AG20443 (cell line): ENCODE results near the gene PCGF1.

Source experiments
- DNase-seq: peaks from one replicate; pipeline ENCODE4 v3.0.0; 2012; ENCODE audit warnings: low spot score, mixed read lengths

PCGF1 gene

GRCh38 chr2:74536166-74536950 is 28.9 kb upstream of the PCGF1 start:
- DNase-seq = no peak

DNA sequence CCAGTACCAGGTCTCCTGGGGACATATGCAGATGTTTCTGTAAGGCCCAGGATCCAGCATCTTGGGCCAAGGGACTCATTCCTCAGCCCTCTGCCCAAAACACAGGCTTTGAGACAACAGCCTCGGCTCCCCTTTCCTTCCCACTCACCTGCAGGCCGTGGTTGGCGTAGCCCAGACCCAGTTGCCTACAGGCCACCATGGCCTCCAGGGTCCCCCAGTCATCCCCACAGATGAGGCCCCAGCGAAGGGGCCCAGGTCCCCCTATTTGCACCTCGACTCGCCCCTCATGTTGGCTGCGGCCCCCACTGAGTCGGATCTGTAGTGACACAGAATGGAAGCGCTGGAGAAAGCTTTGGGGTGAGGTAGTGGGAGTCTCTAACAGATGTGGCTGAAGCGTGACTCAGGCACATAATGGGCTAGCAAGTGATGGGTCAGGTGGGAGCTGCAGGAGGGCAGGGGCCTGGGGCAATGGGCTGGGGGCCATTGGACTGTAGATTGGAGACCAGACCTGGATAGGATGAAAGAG is 28.0 kb upstream of the PCGF1 start:
- no peak for DNase-seq

DNA sequence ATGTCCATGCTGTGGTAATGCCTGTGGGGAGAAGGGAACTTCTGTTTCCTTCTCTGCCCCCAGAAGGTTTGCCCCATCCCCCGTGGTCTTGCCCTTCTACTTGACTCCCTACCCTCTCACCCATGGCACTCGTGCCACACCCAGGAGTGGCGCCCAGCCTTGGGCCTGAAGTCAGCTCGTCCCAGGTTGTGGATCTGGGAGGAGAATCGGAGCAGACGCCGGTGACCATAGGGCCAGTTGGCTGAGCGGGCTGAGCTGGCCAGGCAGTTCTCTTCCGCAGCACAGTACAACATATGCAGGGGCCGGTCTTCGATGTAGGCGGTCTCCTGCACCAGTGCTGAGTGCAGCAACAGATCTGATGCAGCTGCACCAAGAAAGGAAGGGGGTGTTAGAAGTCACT is 26.9 kb upstream of the PCGF1 start:
- DNase-seq = no peak

GRCh38 chr2:74533464-74533863 is 26.0 kb upstream of the PCGF1 start:
- DNase-seq = no peak

GRCh38 chr2:74532222-74532621 is 24.7 kb upstream of the PCGF1 start:
- peak; percentile 26 for DNase-seq

DNA sequence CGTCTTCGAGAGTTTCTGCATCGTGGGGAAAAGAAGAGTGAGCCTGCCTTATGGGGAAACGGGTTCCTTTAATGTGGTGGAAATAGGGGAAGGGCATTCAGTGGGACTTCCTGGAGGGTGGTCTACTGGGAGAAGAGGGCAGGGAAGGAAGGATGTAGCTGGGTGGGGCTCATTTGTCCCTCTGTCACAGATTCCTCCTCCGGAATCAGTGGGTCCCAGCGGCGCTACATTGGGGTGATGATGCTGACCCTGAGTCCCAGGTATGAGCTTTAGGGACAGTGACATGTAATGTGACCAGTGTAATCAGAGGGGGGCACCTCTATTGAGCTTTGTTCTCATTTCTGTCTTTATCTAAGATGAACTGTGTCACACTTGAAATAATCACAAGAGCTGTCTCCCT is 24.2 kb upstream of the PCGF1 start:
- DNase-seq = no peak

DNA sequence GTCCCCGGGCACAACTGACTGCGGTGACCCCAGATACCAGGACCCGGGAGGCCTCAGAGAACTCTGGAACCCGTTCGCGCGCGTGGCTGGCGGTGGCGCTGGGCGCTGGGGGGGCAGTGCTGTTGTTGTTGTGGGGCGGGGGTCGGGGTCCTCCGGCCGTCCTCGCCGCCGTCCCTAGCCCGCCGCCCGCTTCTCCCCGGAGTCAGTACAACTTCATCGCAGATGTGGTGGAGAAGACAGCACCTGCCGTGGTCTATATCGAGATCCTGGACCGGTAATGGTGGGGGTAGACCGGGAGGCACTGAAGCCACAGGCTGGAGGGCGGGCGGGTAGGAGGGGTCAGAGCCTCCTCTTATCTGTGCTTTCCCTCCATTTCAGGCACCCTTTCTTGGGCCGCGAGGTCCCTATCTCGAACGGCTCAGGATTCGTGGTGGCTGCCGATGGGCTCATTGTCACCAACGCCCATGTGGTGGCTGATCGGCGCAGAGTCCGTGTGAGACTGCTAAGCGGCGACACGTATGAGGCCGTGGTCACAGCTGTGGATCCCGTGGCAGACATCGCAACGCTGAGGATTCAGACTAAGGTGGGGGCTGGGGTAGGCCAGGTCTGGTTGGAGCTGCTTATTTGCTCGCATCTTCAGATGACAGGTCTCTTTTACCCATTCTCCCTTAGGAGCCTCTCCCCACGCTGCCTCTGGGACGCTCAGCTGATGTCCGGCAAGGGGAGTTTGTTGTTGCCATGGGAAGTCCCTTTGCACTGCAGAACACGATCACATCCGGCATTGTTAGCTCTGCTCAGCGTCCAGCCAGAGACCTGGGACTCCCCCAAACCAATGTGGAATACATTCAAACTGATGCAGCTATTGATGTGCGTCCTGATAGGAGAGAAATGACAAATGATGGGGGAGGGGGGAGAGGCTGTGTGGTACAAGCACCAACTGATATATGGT is 23.0 kb upstream of the PCGF1 start:
- DNase-seq = peak; percentile 54

GRCh38 chr2:74529357-74530238 is 22.1 kb upstream of the PCGF1 start, which contains the start of the genes AUP1 and HTRA2:
TSS of gene AUP1 (minus strand) at chr2:74529706. CDS start at chr2:74529629, 77 bp downstream.
TSS of gene HTRA2 (plus strand) at chr2:74529933. CDS start at chr2:74530007, 74 bp downstream.
- DNase-seq = peak; percentile 99

DNA sequence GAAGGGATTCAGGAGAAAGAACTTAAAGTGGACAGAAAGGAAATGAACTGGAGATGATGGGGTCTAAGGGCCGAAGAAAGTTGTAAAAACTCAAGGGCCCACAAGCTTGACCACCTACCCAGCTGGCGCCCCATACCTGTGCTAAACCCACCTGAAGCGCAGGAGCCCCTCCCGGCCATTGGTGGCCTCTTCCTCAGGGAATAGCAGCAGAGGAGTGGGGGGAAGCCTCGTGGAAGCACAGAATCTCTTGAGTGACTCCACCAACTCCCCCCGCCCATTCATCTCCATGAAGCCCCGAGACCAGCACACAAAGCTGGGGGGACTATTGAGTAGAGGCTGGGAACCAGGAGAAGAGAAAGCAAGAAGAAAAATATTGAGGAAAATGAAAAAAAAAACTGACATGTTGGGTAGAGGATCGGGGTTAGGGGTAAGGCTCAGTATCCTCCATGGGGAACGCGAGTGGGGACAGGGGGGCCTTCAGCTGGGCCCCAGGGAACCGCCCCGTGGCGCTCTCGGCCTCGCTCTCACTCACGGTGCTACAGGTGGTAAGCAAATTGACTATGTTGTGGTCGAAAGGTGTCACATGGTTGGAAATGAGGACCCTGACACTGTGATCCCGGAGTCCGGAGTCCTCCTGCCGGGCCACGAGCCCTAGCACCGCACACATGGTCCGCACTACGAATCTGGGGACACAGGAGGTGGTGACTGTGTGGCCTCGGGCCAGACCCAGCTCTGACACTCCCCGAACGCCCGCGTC is 21.3 kb upstream of the PCGF1 start:
- DNase-seq = no peak

DNA sequence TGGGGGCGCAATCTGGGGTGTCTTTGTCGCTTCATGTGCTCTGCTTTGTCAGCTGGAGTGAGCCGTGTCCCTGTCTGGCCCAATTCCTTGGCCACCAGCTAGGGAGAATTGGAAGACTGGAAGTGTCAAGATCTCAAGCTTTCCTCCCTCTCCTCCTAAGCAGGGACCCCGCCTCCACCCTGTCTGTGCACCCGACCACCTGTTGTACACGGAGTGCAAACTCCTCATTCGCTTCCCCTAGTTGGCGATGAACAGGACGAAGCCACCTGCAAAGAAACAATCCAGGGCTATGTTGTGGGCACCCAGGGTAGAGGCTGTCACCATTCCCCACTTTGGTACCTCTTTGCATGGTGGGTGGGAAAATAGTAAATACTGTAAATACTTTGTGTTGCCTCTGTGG is 20.2 kb upstream of the PCGF1 start:
- no peak for DNase-seq

DNA sequence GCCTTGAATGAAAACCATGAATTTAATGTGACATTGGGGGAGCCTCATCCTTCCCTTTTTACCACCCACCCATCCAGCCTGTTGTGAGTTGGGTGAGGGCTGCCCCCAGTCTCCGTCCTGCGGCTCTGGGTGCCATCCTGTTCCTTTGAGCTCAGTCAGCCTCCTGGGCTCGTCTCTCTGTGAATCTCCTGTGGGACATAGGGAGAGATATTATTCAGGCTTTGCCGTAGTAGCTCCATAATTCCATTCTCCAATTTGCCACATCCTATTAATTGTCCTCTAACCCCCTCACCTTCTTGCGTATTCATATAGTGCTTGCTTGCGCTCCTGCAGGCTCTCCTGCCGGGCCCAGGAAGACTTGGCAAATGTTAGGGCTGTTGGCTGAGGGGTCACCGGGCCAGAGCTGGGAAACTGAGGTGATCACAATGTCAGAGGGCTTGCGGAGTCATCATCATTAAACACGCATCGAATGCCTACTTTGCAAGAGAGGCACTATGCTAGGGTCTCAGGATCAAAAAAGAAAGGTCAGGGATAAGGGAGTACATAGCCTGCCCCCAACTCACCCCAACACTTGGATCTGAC is 19.2 kb upstream of the PCGF1 start:
- DNase-seq = no peak

DNA sequence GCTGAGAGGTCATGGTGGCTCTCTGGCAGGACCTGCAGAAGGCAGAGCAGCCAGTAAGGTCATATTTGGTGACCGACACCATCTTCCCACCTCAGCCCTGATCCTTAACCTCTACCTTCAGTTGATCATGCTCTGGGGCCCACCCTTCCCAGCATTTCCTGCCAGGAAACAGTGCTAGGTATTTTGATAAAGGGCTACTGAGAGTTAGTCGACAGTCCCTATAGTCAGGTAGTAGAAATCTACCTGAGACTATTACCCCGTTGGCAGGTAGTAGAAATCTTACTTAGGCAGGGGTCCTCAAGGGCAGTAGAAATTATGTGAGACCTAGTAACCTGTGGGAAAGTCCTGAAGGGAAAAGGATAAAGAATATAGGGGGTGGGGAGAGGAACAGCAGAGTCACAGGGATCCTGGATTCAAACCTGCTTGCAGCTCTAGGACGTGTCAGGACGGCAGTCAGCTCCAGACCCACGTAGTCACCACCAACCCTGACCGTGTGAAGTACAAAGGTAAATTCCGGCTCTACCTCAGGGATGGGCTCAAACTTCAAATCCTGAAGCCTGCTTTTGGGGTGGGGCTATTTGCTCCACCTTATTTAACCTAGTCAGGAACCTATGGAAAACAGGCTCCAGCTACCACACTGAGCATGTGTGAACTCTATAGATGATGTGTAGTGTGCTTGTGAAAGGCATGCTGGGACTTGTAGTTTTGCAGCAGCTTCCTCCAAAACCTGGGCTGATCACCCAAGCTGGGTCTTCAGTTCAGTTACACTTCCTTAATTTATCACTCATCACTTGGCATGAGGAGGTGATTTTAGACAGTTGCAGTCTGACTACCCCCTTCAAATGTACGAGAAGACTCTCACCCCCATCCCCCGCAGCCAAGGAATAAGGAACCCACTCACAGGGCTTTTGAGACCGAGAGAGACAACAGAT is 18.5 kb upstream of the PCGF1 start, which contains the start of gene DQX1:
Gene DQX1 (minus strand): TSS at position 515 of the 932 bp plus-strand sequence. CDS start 502 bp downstream, at position 13.
- no peak for DNase-seq

- DNase-seq = no peak
Observed at GRCh38 chr2:74524955-74525716, 17.6 kb upstream of the PCGF1 start.

DNA sequence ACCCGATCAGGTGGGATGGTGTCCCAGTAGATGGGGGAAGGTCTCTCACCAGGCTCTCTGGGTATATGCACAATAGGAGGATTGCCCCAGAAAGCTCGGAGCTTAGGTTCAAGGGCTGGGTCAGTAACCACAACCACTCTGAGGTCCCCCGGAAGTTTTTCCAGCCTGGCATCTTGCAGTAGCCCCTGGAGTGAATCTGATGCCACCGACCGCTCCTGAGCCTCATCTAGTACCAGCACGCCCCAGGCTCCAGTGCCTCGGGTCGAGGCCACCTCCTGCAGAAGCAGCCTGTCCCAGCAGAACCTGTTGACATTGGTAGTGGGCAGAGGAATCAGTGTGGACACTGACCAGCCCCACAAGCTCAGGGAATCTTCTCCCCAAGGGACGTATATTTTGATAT is 16.5 kb upstream of the PCGF1 start:
- DNase-seq = no peak

DNA sequence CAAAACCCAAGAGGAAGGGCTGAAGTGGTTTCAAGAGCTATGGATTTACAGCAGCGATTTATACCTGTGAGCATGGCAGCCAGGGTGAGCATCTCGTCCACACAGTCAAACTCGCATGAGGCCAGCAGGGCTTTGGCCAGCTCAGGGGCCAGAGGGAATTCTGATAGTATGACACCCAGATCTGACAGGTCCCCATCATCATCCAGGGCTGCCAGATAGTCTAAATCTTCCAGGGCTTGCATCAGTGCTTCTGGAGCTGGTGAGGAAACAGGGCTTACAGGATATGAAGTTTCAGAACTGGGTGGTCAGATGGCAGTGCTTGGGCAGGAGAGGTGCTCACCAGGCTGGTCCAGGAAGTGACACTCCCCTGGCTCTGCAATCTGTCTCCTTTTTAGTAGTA is 15.0 kb upstream of the PCGF1 start:
- no peak for DNase-seq

- no peak for DNase-seq
Observed at GRCh38 chr2:74516650-74517049, 9.2 kb upstream of the PCGF1 start.

- peak; percentile 92 for DNase-seq
Observed at GRCh38 chr2:74515981-74516633, 8.6 kb upstream of the PCGF1 start.
